MCF 10A (cell line): ENCODE data around the gene VWA3B. TPM values are rescaled to one million over a fixed set of nuclear protein-coding genes. Genes with fewer than 3 reads are reported as not detected.

ENCODE experiments used
- BruUV-seq: library from RNA; stranded (reverse); fragments of 400-500 nt; replicated peaks from 2 replicates; lab custom pipeline; 2021; lab: Mats Ljungman, UMichigan
- CTCF ChIA-PET: fragments of 300-600 bp; sonication (Branson Sonifier 250); formaldehyde crosslinking; extraction: SDS; loops from one replicate; lab custom pipeline; 2021; ENCODE audit warnings: antibody characterized with exemption, inconsistent platforms; lab: Yijun Ruan, JAX
- POLR2A ChIA-PET: fragments of 300-600, 350-650 bp; sonication (Branson Sonifier 250); formaldehyde crosslinking; extraction: SDS; loops from one replicate; lab custom pipeline; 2020; ENCODE audit warnings: antibody characterized with exemption, inconsistent platforms; lab: Yijun Ruan, JAX
- DNase-seq: peaks from one replicate; pipeline ENCODE4 v3.0.0-alpha.2; 2018; ENCODE audit not compliant: unreplicated experiment
- H3K27ac Mint-ChIP-seq: one replicate; pipeline ENCODE4 v1.8.0; 2022; ENCODE audit warnings: mild to moderate bottlenecking, low read depth, mixed read lengths; ENCODE audit not compliant: unreplicated experiment
- H3K27me3 Mint-ChIP-seq: one replicate; pipeline ENCODE4 v1.8.0; 2022; ENCODE audit warnings: mixed read lengths; ENCODE audit not compliant: insufficient read depth, unreplicated experiment
- H3K36me3 Mint-ChIP-seq: one replicate; pipeline ENCODE4 v1.8.0; 2022; ENCODE audit warnings: mild to moderate bottlenecking, moderate library complexity, mixed read lengths; ENCODE audit not compliant: insufficient read depth, unreplicated experiment
- H3K4me1 Mint-ChIP-seq: one replicate; pipeline ENCODE4 v1.8.0; 2022; ENCODE audit warnings: mixed read lengths; ENCODE audit not compliant: insufficient read depth, unreplicated experiment
- H3K4me3 Mint-ChIP-seq: one replicate; pipeline ENCODE4 v1.8.0; 2022; ENCODE audit warnings: mild to moderate bottlenecking, moderate library complexity, mixed read lengths; ENCODE audit not compliant: unreplicated experiment
- H3K9me3 Mint-ChIP-seq: one replicate; pipeline ENCODE4 v1.8.0; 2022; ENCODE audit warnings: mixed read lengths; ENCODE audit not compliant: unreplicated experiment
- CTCF ChIP-seq: fragments of 200-600 bp; IDR thresholded peaks from one replicate; pipeline ENCODE4 v1.8.0; 2022; ENCODE audit warnings: antibody characterized with exemption, mild to moderate bottlenecking; ENCODE audit not compliant: unreplicated experiment
- intact Hi-C: fragments of 100-400 bp; cut with micrococcal nuclease; formaldehyde crosslinking; loops from 2 replicates; pipeline ENCODE4 v1.14.1; 2022
- total RNA-seq: library from RNA; stranded (reverse); gene quantifications from 2 replicates; pipeline ENCODE4 v1.2.3, GENCODE V29; 2022

VWA3B gene
- total RNA-seq, 1 experiment from 2014 or later, result not detected

- Mint-ChIP-seq H3K36me3 (peaks cover 4% of the 10 kb centered on the region), H3K27me3 (peaks cover 3% of the 10 kb centered on the region), H3K27ac (no peak overlapping the region), H3K9me3 (no peaks in the 10 kb centered on the region), H3K4me3 (no peak overlapping the region), H3K4me1 (no peaks in the 10 kb centered on the region)
- CTCF ChIA-PET, result no interaction called here
- no peak for TF ChIP-seq CTCF
- no TSS peak for BruUV-seq
- POLR2A ChIA-PET, result no interaction called here
- intact Hi-C loops, result no loop called here
- DNase-seq, result no peak
Observed at GRCh38 chr2:98170076-98170475, 83.1 kb downstream of the VWA3B start.

- H3K4me1 Mint-ChIP-seq, result no peaks in the 10 kb centered on the region
- DNase-seq, result no peak
- no TSS peak for BruUV-seq
- TF ChIP-seq CTCF, result no peak
- ChIA-PET CTCF (interaction anchor here (3.7 kb wide), 1 partner anchor 15 kb away, joined by 11 read pairs; no protein-coding TSS in a partner anchor), POLR2A (interaction anchor here (0.7 kb wide), 1 partner anchor 31 kb away, joined by 3 read pairs; no protein-coding TSS in a partner anchor)
- H3K27ac Mint-ChIP-seq, result no peak overlapping the region
- H3K36me3 Mint-ChIP-seq, result peaks cover 4% of the 10 kb centered on the region
- H3K4me3 Mint-ChIP-seq, result no peak overlapping the region
- peaks cover 25% of the 10 kb centered on the region for H3K27me3 Mint-ChIP-seq
- intact Hi-C loops, result no loop called here
- H3K9me3 Mint-ChIP-seq, result no peaks in the 10 kb centered on the region
Observed at GRCh38 chr2:98172150-98172765, 85.3 kb downstream of the VWA3B start.

GRCh38 chr2:98172951-98173350 is 86.0 kb downstream of the VWA3B start:
- no TSS peak for BruUV-seq

More at GRCh38 chr2:98172951-98173350, 86.0 kb downstream of the VWA3B start:
- Mint-ChIP-seq H3K4me3 (no peak overlapping the region), H3K9me3 (no peaks in the 10 kb centered on the region), H3K4me1 (no peaks in the 10 kb centered on the region), H3K27me3 (peaks cover 32% of the 10 kb centered on the region), H3K27ac (no peak overlapping the region), H3K36me3 (peaks cover 4% of the 10 kb centered on the region)
- ChIA-PET CTCF (interaction anchor here (3.7 kb wide), 1 partner anchor 15 kb away, joined by 11 read pairs; no protein-coding TSS in a partner anchor), POLR2A (interaction anchor here (0.8 to 0.9 kb wide), 2 partner anchors 10 to 19 kb away, joined by 3 to 4 read pairs; no protein-coding TSS in a partner anchor)
- intact Hi-C loops, result no loop called here
- DNase-seq, result no peak
- TF ChIP-seq CTCF, result no peak
